Fibroblast of mammary gland (primary cell): ENCODE data around the gene TSPAN8.

Experiments used
- DNase-seq: peaks from one replicate; pipeline ENCODE4 v3.0.0-alpha.2; 2010; ENCODE audit warnings: low read depth
- H3K4me3 ChIP-seq: 2 replicates; pipeline ENCODE4 v1.5.1; 2011; ENCODE audit warnings: low read depth, mild to moderate bottlenecking, low read length, moderate library complexity; ENCODE audit not compliant: control insufficient read depth
- TF ChIP-seq, protein P1 (sequence below): conservative IDR thresholded peaks from 2 replicates; pipeline ENCODE4 v1.5.1; 2011; ENCODE audit warnings: low read depth, low read length, inconsistent platforms; ENCODE audit not compliant: control insufficient read depth, insufficient read depth

Gene TSPAN8

DNA sequence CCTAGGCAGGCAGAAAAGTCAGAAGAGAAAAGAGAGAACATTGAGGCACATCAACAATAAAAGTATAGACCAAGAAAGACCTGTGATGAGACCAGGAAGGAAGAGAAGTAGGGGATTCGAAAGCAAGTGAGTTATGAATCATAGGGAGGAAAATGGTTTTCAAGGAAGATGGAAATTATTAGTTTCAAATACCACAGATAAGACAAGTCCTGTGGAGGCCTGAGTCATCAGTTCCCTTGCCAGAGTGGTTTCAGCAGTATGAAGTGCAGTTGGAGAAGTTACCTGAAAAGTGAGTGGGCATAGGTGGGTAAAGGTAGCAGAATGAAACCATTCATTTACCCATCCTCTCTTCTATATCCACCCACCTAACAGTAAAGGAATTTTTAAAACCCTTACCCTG, 25.2 kb upstream of the TSPAN8 start:
- TF ChIP-seq, protein P1, sequence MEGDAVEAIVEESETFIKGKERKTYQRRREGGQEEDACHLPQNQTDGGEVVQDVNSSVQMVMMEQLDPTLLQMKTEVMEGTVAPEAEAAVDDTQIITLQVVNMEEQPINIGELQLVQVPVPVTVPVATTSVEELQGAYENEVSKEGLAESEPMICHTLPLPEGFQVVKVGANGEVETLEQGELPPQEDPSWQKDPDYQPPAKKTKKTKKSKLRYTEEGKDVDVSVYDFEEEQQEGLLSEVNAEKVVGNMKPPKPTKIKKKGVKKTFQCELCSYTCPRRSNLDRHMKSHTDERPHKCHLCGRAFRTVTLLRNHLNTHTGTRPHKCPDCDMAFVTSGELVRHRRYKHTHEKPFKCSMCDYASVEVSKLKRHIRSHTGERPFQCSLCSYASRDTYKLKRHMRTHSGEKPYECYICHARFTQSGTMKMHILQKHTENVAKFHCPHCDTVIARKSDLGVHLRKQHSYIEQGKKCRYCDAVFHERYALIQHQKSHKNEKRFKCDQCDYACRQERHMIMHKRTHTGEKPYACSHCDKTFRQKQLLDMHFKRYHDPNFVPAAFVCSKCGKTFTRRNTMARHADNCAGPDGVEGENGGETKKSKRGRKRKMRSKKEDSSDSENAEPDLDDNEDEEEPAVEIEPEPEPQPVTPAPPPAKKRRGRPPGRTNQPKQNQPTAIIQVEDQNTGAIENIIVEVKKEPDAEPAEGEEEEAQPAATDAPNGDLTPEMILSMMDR: no peak
- DNase-seq: peak; percentile 68
- H3K4me3 ChIP-seq: no peak overlapping the region

DNA sequence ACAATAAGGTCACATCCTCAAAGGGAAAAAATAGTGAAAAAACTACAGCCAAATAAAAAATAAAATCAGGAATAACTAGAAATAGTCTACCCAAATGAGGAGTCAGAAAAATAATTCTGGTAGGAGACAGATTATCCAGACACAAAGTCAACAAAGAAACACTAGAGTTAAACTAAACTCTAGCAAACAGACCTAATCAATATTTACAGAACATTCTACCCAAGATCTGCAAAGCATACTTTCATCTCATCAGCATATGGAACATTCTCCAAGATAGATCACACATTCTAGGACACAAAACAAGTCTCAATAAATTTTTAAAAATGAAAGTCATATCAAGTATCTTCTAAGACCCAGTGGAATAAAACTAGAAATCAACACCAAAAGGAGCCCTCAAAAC, 20.4 kb upstream of the TSPAN8 start:
- no peak for DNase-seq
- no peak overlapping the region for H3K4me3 ChIP-seq
- TF ChIP-seq, protein P1: no peak

DNA sequence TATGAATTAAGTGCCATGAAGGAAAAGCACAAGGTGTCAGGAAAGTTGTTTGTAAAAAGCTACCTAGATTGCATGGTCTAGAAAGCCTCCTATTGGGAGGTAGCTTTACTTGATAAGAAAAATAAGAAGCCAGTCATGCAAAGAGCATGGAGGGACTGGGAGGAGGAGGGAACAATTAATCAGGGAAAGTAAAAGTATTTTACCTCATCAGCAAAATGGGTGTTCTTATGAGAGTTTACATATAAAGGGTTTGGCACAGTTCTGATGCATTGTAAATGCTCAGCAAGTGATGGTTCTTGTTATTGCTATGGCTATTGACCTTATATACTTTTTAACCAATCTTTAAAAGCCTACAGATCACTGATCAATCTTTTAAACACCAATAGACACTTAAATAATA, 17.0 kb upstream of the TSPAN8 start:
- DNase-seq: no peak
- TF ChIP-seq, protein P1: no peak
- H3K4me3 ChIP-seq: no peak overlapping the region

DNA sequence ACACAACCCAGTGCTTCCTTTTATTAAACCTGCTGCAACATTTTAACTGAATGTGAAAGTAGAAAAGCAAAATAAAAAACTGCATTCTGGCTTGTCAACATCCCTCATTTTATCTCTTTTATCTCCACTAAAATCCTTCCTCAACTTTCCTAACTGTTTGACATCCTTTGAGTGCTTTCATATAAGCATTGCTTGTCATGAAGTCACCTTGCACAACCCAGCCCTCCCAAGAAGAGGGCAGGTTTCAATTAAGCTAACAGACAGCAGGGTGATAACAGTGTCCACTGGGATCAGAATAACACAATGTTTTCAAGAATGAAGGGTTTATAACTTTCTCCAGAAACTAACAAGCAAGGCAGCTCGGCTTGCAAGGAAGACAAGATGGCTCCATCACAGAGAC, 16.3 kb upstream of the TSPAN8 start:
- no peak overlapping the region for H3K4me3 ChIP-seq
- TF ChIP-seq, protein P1: no peak
- no peak for DNase-seq

DNA sequence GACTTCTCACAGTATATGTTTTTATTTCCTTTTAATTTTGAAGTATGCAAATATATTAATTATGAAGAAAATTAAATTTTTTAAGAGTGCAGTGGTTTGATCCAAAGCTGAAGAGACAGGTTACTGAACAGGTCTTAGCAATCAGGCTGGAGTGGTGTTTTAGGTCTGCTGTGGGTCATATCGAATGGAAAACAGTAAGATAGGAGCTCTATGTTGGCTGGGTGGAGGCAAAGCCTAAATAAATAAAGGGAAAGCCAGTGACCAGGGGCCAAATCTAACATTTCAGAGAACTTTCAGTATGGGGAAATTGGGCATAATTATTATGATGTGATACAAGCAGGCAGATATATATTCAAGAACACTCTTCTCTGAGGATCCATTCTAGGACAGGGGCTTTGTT, 12.7 kb upstream of the TSPAN8 start:
- no peak for DNase-seq
- TF ChIP-seq, protein P1: no peak
- no peak overlapping the region for H3K4me3 ChIP-seq

DNA sequence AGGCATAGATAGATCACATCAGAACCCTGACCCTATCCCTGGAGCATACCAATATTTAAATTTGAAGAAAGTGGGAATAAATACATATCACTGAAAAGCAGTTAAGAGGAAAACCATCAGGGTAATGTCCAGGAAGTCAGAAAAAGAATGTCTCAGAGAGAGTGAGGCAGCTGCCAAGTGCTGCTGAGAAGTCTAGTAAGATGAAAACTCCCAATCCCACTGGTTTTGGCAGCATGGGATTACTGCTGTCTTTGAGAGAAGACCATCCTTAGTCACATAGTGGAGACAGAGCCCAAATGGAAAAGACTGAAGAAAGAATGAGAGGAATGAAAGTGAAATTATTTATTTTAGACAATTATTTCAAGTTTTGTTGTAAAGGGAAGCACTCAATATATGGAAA, 11.5 kb upstream of the TSPAN8 start:
- H3K4me3 ChIP-seq: no peak overlapping the region
- DNase-seq: no peak
- TF ChIP-seq, protein P1: no peak

DNA sequence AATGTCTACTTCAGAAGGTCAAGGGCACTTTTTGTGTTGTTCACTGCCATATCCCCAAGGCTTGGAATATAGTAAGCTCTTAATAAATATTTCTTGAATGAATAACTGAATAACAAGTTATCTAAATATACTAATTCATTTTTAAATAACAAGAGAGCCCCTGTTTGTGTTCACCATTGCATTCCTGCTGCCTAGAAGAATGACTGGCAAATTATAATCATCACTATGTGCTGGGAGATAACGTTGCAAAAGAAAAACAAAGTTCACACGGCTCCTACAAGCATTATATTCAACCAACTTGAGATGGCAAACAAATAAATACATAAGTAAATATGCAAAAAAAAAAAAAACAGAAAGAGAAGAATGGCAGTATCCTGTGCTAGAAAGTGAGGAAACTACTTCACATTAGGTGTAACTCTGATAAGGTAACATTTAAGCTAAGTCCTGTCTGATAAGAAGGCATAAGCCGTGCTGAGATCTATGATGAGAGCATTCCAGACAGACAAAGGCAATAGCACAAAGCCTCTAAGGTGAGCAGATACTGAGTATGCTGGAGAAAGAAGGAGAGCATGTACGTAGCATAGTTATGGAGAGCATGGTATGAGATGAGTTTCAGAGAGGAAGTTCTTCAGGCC, 9.2 kb upstream of the TSPAN8 start:
- TF ChIP-seq, protein P1: no peak
- no peak overlapping the region for H3K4me3 ChIP-seq
- no peak for DNase-seq
